ENCODE measurements around the gene BCCIP. TPM values are rescaled to one million over a fixed set of nuclear protein-coding genes. Genes with fewer than 3 reads are reported as not detected.
A peak's percentile ranks its signal among the peaks of the same experiment; 100 is the strongest.

BCCIP gene
- total RNA-seq, 6 donors from 2014 or later: 13.7 to 53.8 (median 35.2) TPM

- ATAC-seq (ENCODE audit: low FRiP score in 2 of 2): no peak
- DNase-seq: no peak
Measured at GRCh38 chr10:125865120-125865519, 41.8 kb downstream of the BCCIP start.

GRCh38 chr10:125866421-125867029 is 43.2 kb downstream of the BCCIP start:
- ATAC-seq (ENCODE audit: low FRiP score in 2 of 2) (peak in 1 of 2 donors; percentile 78), DNase-seq (no peak)
- 93 to 95% methylated on average over 5 to 7 of the region's 7 CpGs for WGBS, 2 donors
- Histone ChIP-seq H3K4me1 (no peaks in the 10 kb centered on the region), H3K9me3 (no peaks in the 10 kb centered on the region), H3K27ac (no peak overlapping the region), H3K4me3 (no peak overlapping the region), H3K36me3 (peaks cover 10 to 32% (median 15%) of the 10 kb centered on the region in 4 donors), H3K27me3 (no peaks in the 10 kb centered on the region)
- no peak for TF ChIP-seq POLR2AphosphoS5 (IDR thresholded peaks at IDR 0.05)
- no peak for TF ChIP-seq POLR2A (IDR thresholded peaks at IDR 0.05)
- TF ChIP-seq EP300 (IDR thresholded peaks at IDR 0.05): no peak
- TF ChIP-seq CTCF (IDR thresholded peaks at IDR 0.05): no peak

More at GRCh38 chr10:125865120-125865519, 41.8 kb downstream of the BCCIP start:
- TF ChIP-seq EP300 (IDR thresholded peaks at IDR 0.05): no peak
- no peak for TF ChIP-seq POLR2A (IDR thresholded peaks at IDR 0.05)
- TF ChIP-seq CTCF (IDR thresholded peaks at IDR 0.05): no peak
- TF ChIP-seq POLR2AphosphoS5 (IDR thresholded peaks at IDR 0.05): no peak
- H3K27ac ChIP-seq: no peak overlapping the region
- H3K36me3 ChIP-seq: peaks cover 10 to 33% (median 15%) of the 10 kb centered on the region in 4 donors
- no peaks in the 10 kb centered on the region for H3K27me3 ChIP-seq
- no peaks in the 10 kb centered on the region for H3K4me1 ChIP-seq
- no peaks in the 10 kb centered on the region for H3K9me3 ChIP-seq
- WGBS, 2 donors: 83 to 91% methylated on average over 3 of the region's 3 CpGs
- no peak overlapping the region for H3K4me3 ChIP-seq

- no peak overlapping the region for H3K4me3 ChIP-seq
- TF ChIP-seq CTCF (IDR thresholded peaks at IDR 0.05) (peak; percentile 53 to 83 (median 78)), EP300 (IDR thresholded peaks at IDR 0.05) (no peak), POLR2A (IDR thresholded peaks at IDR 0.05) (no peak)
- no peaks in the 10 kb centered on the region for H3K9me3 ChIP-seq
- WGBS, 2 donors: 61 to 63% methylated on average over 7 of the region's 7 CpGs
- no peak for DNase-seq
- ATAC-seq (ENCODE audit: low FRiP score in 2 of 2): peak in 1 of 2 donors; percentile 44
- H3K36me3 ChIP-seq: peaks cover 10 to 30% (median 15%) of the 10 kb centered on the region in 4 donors
- no peaks in the 10 kb centered on the region for H3K4me1 ChIP-seq
- H3K27me3 ChIP-seq: no peaks in the 10 kb centered on the region
- no peak overlapping the region for H3K27ac ChIP-seq
Measured at GRCh38 chr10:125868372-125868975, 45.1 kb downstream of the BCCIP start.

- WGBS, 2 donors: 73 to 82% methylated on average over 4 of the region's 4 CpGs
- no peak for ATAC-seq (ENCODE audit: low FRiP score in 2 of 2)
Measured at GRCh38 chr10:125871338-125871737, 48.0 kb downstream of the BCCIP start.

More at GRCh38 chr10:125871338-125871737, 48.0 kb downstream of the BCCIP start:
- peaks cover 3 to 11% (median 5%) of the 10 kb centered on the region in 4 donors for H3K36me3 ChIP-seq
- H3K27ac ChIP-seq: no peak overlapping the region
- H3K9me3 ChIP-seq: peaks cover 0 to 5% (median 2%) of the 10 kb centered on the region in 4 donors
- no peak overlapping the region for H3K4me3 ChIP-seq
- H3K4me1 ChIP-seq: no peaks in the 10 kb centered on the region
- DNase-seq: no peak
- H3K27me3 ChIP-seq: no peaks in the 10 kb centered on the region
- TF ChIP-seq POLR2AphosphoS5 (IDR thresholded peaks at IDR 0.05) (no peak), CTCF (IDR thresholded peaks at IDR 0.05) (no peak), POLR2A (IDR thresholded peaks at IDR 0.05) (no peak), EP300 (IDR thresholded peaks at IDR 0.05) (no peak)
